Transverse colon (tissue), 4 donors: ENCODE data around the gene PRCC. TPM values are rescaled to one million over a fixed set of nuclear protein-coding genes. Genes with fewer than 3 reads are reported as not detected.

Experiments
- DNase-seq: peaks from one replicate; pipeline ENCODE4 v3.0.0-alpha.2; 2019
- H3K27ac ChIP-seq, 4 donors: fragments of 200-600 bp; sonication (generic); 2 replicates each; pipeline ENCODE4 v1.5.1; 2016 to 2018; ENCODE audit warnings: inconsistent platforms in 4 of 4
- H3K27me3 ChIP-seq: fragments of 200-600 bp; sonication (generic); 2 replicates; pipeline ENCODE4 v1.5.1; 2017; ENCODE audit warnings: inconsistent platforms
- H3K36me3 ChIP-seq, 4 donors: fragments of 200-600 bp; sonication (generic); 2 replicates each; pipeline ENCODE4 v1.5.1; 2017 to 2019; ENCODE audit warnings: inconsistent platforms in 4 of 4
- H3K4me1 ChIP-seq, 4 donors: fragments of 200-600 bp; sonication (generic); 2 replicates each; pipeline ENCODE4 v1.5.1; 2017 to 2020; ENCODE audit warnings: inconsistent platforms in 4 of 4
- H3K4me3 ChIP-seq, 4 donors: fragments of 200-600 bp; sonication (generic); 1 replicate in 1 of 4; 2 replicates in 3 of 4; pipeline versions ENCODE4 v1.5.1 to v1.6.1; 2017 to 2019; ENCODE audit warnings: inconsistent platforms in 4 of 4
- H3K9me3 ChIP-seq, 2 donors: fragments of 200-600 bp; sonication (generic); 2 replicates each; pipeline ENCODE4 v1.5.1; 2017 to 2019; ENCODE audit warnings: inconsistent platforms in 2 of 2
- EP300 ChIP-seq: sonication (generic); formaldehyde crosslinking; IDR thresholded peaks from one replicate; pipeline ENCODE4 v1.6.1; 2017; ENCODE audit warnings: antibody characterized with exemption, low read depth
- POLR2A ChIP-seq: fragments of 450-650 bp; IDR thresholded peaks from one replicate; pipeline ENCODE4 v1.6.1; 2016; ENCODE audit warnings: antibody characterized with exemption, mild to moderate bottlenecking, moderate library complexity
- POLR2AphosphoS5 ChIP-seq, 3 donors: sonication (generic); formaldehyde crosslinking; IDR thresholded peaks; one replicate each; pipeline ENCODE4 v1.6.1; 2016; ENCODE audit warnings: antibody characterized with exemption in 3 of 3
- WGBS, 2 donors: methylation state at CpG; one replicate each; pipeline ENCODE4 v1.1.5; 2018; ENCODE audit warnings: low coverage in 1 of 2; 5-methylcytosine and 5-hydroxymethylcytosine counted together
- in situ Hi-C, 4 donors: fragments of 200-750 bp; cut with MboI; loops; one replicate each; pipeline versions ENCODE4 v1.15.0 to v1.15.1; 2017; ENCODE audit warnings: low sequenced_read_pairs in 3 of 4, low pct_ligation_motif_present in 1 of 4, low pct_unique_long_range_greater_than_20kb in 1 of 4
- intact Hi-C: fragments of 100-400 bp; cut with DNase I; formaldehyde crosslinking; loops from one replicate; pipeline ENCODE4 v1.15.1; 2023; ENCODE audit warnings: low total_unique reads
- total RNA-seq, 4 donors: library from RNA; depleted of rRNA; stranded (reverse); fragments of >200 nt; gene quantifications; one replicate each; pipeline ENCODE4 v1.1.0, GENCODE V29; 2016
- TF ChIP-seq, protein P1 (sequence below), 5 experiments: fragments of 200-600 bp in 3 of 5; fragments of 450-650 bp in 2 of 5; sonication (generic) in 3 of 5; IDR thresholded peaks; 1 replicate in 2 of 5; 2 replicates in 3 of 5; pipeline ENCODE4 v1.5.1; 2016 to 2017; ENCODE audit warnings: antibody characterized with exemption in 5 of 5, inconsistent platforms in 3 of 5, mild to moderate bottlenecking in 2 of 5, moderate library complexity in 1 of 5

PRCC gene
- total RNA-seq, 4 donors from 2014 or later: 15.1 to 69.9 (median 39.4) TPM

DNA sequence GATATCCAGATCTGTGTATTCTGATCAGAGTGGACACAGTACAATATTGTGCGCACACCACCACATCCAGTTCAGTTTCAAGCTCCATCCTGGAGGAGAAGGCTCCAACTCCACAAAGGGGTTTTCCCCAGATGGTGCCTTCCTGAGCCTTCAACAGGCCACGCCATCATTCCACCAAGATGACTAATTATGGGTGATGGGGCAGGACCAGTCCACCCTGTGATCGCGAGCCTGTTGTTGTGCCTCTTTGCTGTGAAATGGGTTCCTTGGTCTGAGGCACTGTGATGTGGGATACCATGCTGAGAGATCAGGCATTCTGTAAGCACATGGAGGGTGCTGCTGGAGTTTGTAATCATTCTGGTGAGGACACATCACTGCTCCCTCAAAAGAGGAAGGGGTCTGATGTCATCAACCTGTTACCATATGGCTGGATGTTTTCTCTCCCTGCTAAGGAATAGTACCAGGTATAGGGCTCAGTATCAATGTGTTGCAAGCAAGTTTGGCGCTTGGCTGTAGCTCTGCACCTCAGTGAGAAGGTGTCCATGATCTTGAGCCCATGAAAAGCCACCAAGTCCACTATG lies 56.0 kb downstream of the PRCC start:
- in situ Hi-C loops (no loop called here), intact Hi-C loops (no loop called here)
- Histone ChIP-seq H3K27me3 (peaks cover 6% of the 10 kb centered on the region), H3K4me3 (no peak overlapping the region), H3K9me3 (no peaks in the 10 kb centered on the region), H3K27ac (no peak overlapping the region), H3K36me3 (no peaks in the 10 kb centered on the region), H3K4me1 (no peaks in the 10 kb centered on the region)
- TF ChIP-seq, protein P1, sequence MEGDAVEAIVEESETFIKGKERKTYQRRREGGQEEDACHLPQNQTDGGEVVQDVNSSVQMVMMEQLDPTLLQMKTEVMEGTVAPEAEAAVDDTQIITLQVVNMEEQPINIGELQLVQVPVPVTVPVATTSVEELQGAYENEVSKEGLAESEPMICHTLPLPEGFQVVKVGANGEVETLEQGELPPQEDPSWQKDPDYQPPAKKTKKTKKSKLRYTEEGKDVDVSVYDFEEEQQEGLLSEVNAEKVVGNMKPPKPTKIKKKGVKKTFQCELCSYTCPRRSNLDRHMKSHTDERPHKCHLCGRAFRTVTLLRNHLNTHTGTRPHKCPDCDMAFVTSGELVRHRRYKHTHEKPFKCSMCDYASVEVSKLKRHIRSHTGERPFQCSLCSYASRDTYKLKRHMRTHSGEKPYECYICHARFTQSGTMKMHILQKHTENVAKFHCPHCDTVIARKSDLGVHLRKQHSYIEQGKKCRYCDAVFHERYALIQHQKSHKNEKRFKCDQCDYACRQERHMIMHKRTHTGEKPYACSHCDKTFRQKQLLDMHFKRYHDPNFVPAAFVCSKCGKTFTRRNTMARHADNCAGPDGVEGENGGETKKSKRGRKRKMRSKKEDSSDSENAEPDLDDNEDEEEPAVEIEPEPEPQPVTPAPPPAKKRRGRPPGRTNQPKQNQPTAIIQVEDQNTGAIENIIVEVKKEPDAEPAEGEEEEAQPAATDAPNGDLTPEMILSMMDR (IDR thresholded peaks at IDR 0.05): no peak
- TF ChIP-seq EP300: no peak
- TF ChIP-seq POLR2A: no peak
- TF ChIP-seq POLR2AphosphoS5 (IDR thresholded peaks at IDR 0.05): no peak
- DNase-seq: no peak
- 91% methylated on average over 5 of the region's 5 CpGs; no CpG with 5 or more reads in 1 of the 2 donors for whole genome bisulfite sequencing, 2 donors

- in situ Hi-C loops: no loop called here
- intact Hi-C loops: no loop called here
- no peaks in the 10 kb centered on the region for H3K9me3 ChIP-seq
- TF ChIP-seq EP300: no peak
- no peak for TF ChIP-seq POLR2A
- TF ChIP-seq, protein P1 (IDR thresholded peaks at IDR 0.05): no peak
- no peak for TF ChIP-seq POLR2AphosphoS5 (IDR thresholded peaks at IDR 0.05)
- no peaks in the 10 kb centered on the region for H3K4me1 ChIP-seq
- no peak for DNase-seq
- no peaks in the 10 kb centered on the region for H3K36me3 ChIP-seq
- H3K27ac ChIP-seq: no peak overlapping the region
- H3K4me3 ChIP-seq: no peak overlapping the region
- WGBS, 2 donors: 40 to 73% methylated on average over 1 of the region's 1 CpG
- H3K27me3 ChIP-seq: peaks cover 12% of the 10 kb centered on the region
These were observed 59.3 kb downstream of the PRCC start for GRCh38 chr1:156826630-156827029.

GRCh38 chr1:156828400-156829124 lies 61.2 kb downstream of the PRCC start:
- no peaks in the 10 kb centered on the region for H3K36me3 ChIP-seq
- H3K27me3 ChIP-seq: peaks cover 14% of the 10 kb centered on the region
- in situ Hi-C loops (no loop called here), intact Hi-C loops (no loop called here)
- 70 to 75% methylated on average over 12 to 18 of the region's 18 CpGs for WGBS, 2 donors
- no peak overlapping the region for H3K27ac ChIP-seq
- no peak for DNase-seq
- no peaks in the 10 kb centered on the region for H3K4me1 ChIP-seq
- TF ChIP-seq POLR2A (no peak), POLR2AphosphoS5 (IDR thresholded peaks at IDR 0.05) (no peak), EP300 (no peak)
- TF ChIP-seq, protein P1 (IDR thresholded peaks at IDR 0.05): no peak
- H3K4me3 ChIP-seq: no peak overlapping the region
- H3K9me3 ChIP-seq: no peaks in the 10 kb centered on the region

GRCh38 chr1:156832434-156832833 lies 65.1 kb downstream of the PRCC start:
- no peak overlapping the region for H3K27ac ChIP-seq
- TF ChIP-seq POLR2A (no peak), POLR2AphosphoS5 (IDR thresholded peaks at IDR 0.05) (no peak), EP300 (no peak)
- TF ChIP-seq, protein P1 (IDR thresholded peaks at IDR 0.05): no peak
- H3K9me3 ChIP-seq: no peaks in the 10 kb centered on the region
- no peak overlapping the region for H3K4me3 ChIP-seq
- 46 to 77% methylated on average over 3 to 5 of the region's 5 CpGs for WGBS, 2 donors
- intact Hi-C loops: no loop called here
- no peak for DNase-seq
- in situ Hi-C loops: no loop called here
- no peaks in the 10 kb centered on the region for H3K4me1 ChIP-seq
- H3K27me3 ChIP-seq: peaks cover 37% of the 10 kb centered on the region
- H3K36me3 ChIP-seq: no peaks in the 10 kb centered on the region
